Measurements from ENCODE around the gene ADD1.

DNA sequence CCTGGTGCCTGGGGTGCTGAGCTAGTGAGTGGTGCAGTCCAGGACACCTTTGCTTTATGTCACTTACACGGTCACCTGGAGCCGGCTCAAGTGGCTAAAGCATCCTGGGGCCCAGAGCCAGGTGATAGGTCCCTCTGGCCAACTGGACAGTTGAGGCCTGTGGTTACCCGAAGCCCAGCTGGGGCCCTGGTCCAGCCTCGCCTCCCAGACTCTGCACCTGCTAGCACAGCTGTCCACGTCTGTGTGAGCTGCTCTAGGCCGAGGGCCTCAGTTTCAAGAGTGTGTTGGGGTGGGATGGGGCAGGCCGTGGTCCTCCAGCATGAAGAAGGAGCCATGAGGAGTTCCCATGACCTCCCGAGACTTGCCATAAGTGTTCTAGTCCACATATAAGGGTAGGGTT is 7.7 kb upstream of the ADD1 start:
- no peak for TF ChIP-seq EZH2 (IDR thresholded peaks at IDR 0.05)
- TF ChIP-seq, protein P1, sequence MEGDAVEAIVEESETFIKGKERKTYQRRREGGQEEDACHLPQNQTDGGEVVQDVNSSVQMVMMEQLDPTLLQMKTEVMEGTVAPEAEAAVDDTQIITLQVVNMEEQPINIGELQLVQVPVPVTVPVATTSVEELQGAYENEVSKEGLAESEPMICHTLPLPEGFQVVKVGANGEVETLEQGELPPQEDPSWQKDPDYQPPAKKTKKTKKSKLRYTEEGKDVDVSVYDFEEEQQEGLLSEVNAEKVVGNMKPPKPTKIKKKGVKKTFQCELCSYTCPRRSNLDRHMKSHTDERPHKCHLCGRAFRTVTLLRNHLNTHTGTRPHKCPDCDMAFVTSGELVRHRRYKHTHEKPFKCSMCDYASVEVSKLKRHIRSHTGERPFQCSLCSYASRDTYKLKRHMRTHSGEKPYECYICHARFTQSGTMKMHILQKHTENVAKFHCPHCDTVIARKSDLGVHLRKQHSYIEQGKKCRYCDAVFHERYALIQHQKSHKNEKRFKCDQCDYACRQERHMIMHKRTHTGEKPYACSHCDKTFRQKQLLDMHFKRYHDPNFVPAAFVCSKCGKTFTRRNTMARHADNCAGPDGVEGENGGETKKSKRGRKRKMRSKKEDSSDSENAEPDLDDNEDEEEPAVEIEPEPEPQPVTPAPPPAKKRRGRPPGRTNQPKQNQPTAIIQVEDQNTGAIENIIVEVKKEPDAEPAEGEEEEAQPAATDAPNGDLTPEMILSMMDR (IDR thresholded peaks at IDR 0.05): no peak

Data from neural progenitor cell (in vitro differentiated cells).